GM12801 (cell line): ENCODE results near the gene TNFSF8.

Experiments used
- CTCF ChIP-seq: IDR thresholded peaks from one replicate; pipeline ENCODE4 v1.5.1; 2011; ENCODE audit warnings: control low read depth; ENCODE audit not compliant: insufficient read length; ENCODE audit errors: extremely low read depth

The TNFSF8 gene

GRCh38 chr9:114935119-114935518, 4.7 kb upstream of the TNFSF8 start:
- TF ChIP-seq CTCF = no peak

- TF ChIP-seq CTCF = no peak
These were observed 2.1 kb upstream of the TNFSF8 start for GRCh38 chr9:114932502-114932901.

GRCh38 chr9:114931407-114931806, 1.0 kb upstream of the TNFSF8 start:
- TF ChIP-seq CTCF = no peak

GRCh38 chr9:114929201-114929600, 1.2 kb downstream of the TNFSF8 start:
- no peak for TF ChIP-seq CTCF

- TF ChIP-seq CTCF = no peak
These were observed 1.7 kb downstream of the TNFSF8 start for GRCh38 chr9:114928671-114929070.

- TF ChIP-seq CTCF = no peak
These were observed 2.3 kb downstream of the TNFSF8 start for GRCh38 chr9:114928136-114928535.

- TF ChIP-seq CTCF = no peak
These were observed 4.7 kb downstream of the TNFSF8 start for GRCh38 chr9:114925672-114926071.

- TF ChIP-seq CTCF = no peak
These were observed 5.4 kb downstream of the TNFSF8 start for GRCh38 chr9:114925039-114925438.
